H1 (cell line): ENCODE data around the gene FAM168B. TPM values are rescaled to one million over a fixed set of nuclear protein-coding genes. Genes with fewer than 3 reads are reported as not detected.

Experiments
- CTCF ChIA-PET: fragments of 300-600 bp; sonication (Branson Sonifier 250); formaldehyde crosslinking; loops from one replicate; lab custom pipeline; 2021; ENCODE audit not compliant: partially characterized antibody; lab: Charles Lee
- POLR2A ChIA-PET: fragments of 300-600 bp; sonication (Branson Sonifier 250); formaldehyde crosslinking; loops from one replicate; lab custom pipeline; 2021; ENCODE audit warnings: inconsistent platforms; ENCODE audit not compliant: partially characterized antibody; lab: Charles Lee
- DNase-seq, 2 experiments: peaks; one replicate each; pipeline versions ENCODE4 v3.0.0 to v3.0.0-alpha.2; 2010 to 2022; ENCODE audit warnings: low spot score in 2 of 2, low read depth in 1 of 2, mixed read lengths in 1 of 2
- FAIRE-seq: peaks from 2 replicates; lab custom pipeline; 2011; peaks lifted over from hg19 to GRCh38; lab: Jason Lieb, UNC
- H2AFZ ChIP-seq: 2 replicates; pipeline ENCODE4 v1.8.1; 2012; ENCODE audit warnings: low read length, inconsistent platforms
- H2AK5ac ChIP-seq: 2 replicates; pipeline ENCODE4 v1.6.1; 2013; ENCODE audit warnings: low read depth, low read length
- H2BK120ac ChIP-seq: replicated peaks from 2 replicates; pipeline ENCODE3; 2013; ENCODE audit warnings: low read depth, low read length, inconsistent platforms
- H2BK12ac ChIP-seq: 2 replicates; pipeline ENCODE4 v1.6.1; 2013; ENCODE audit warnings: low read depth, low read length
- H2BK15ac ChIP-seq: 2 replicates; pipeline ENCODE4 v1.6.1; 2013; ENCODE audit warnings: low read length
- H2BK20ac ChIP-seq: 2 replicates; pipeline ENCODE4 v1.6.1; 2013; ENCODE audit warnings: low read length
- H2BK5ac ChIP-seq: 2 replicates; pipeline ENCODE4 v1.6.1; 2013; ENCODE audit warnings: low read depth, low read length
- H3K14ac ChIP-seq: 2 replicates; pipeline ENCODE4 v1.6.1; 2013; ENCODE audit warnings: inconsistent platforms; ENCODE audit not compliant: insufficient read length
- H3K18ac ChIP-seq: 2 replicates; pipeline ENCODE4 v1.6.1; 2013; ENCODE audit warnings: low read length; ENCODE audit errors: extremely low read depth
- H3K23ac ChIP-seq: 2 replicates; pipeline ENCODE4 v1.6.1; 2013; ENCODE audit warnings: inconsistent platforms; ENCODE audit not compliant: insufficient read length
- H3K23me2 ChIP-seq: 2 replicates; pipeline ENCODE4 v1.6.1; 2013; ENCODE audit warnings: low read depth, low read length
- H3K27ac ChIP-seq: 2 replicates; pipeline ENCODE4 v1.6.1; 2011; ENCODE audit warnings: low read depth, low read length, inconsistent platforms
- H3K27me3 ChIP-seq, 4 experiments: replicated peaks in 1 of 4; 1 replicate in 1 of 4; 2 replicates in 3 of 4; pipeline versions ENCODE4 v1.6.1 to v1.8.1; 2011 to 2013; ENCODE audit warnings: low read length in 3 of 4, mild to moderate bottlenecking in 3 of 4, inconsistent platforms in 2 of 4, mixed read lengths in 2 of 4, moderate library complexity in 1 of 4; ENCODE audit not compliant: control insufficient read depth in 3 of 4, insufficient read depth in 3 of 4; ENCODE audit errors: extremely low read depth in 1 of 4
- H3K36me3 ChIP-seq, 4 experiments: 2 replicates each; pipeline versions ENCODE4 v1.6.1 to v1.8.1; 2011 to 2013; ENCODE audit warnings: mild to moderate bottlenecking in 4 of 4, low read length in 3 of 4, moderate library complexity in 2 of 4, control low read depth in 1 of 4, inconsistent platforms in 1 of 4; ENCODE audit not compliant: insufficient read depth in 4 of 4, control insufficient read depth in 2 of 4
- H3K4ac ChIP-seq: replicated peaks from 2 replicates; pipeline ENCODE3; 2013; ENCODE audit warnings: low read length, low read depth, mixed read lengths, inconsistent platforms; ENCODE audit not compliant: insufficient read length
- H3K4me1 ChIP-seq, 4 experiments: replicated peaks in 1 of 4; 1 replicate in 1 of 4; 2 replicates in 3 of 4; pipeline versions ENCODE4 v1.6.1 to v1.8.1; 2011 to 2013; ENCODE audit warnings: low read length in 3 of 4, inconsistent platforms in 2 of 4, mixed read lengths in 1 of 4; ENCODE audit not compliant: insufficient read depth in 4 of 4, control insufficient read depth in 3 of 4
- H3K4me2 ChIP-seq, 2 experiments: 2 replicates each; pipeline versions ENCODE4 v1.6.1 to v1.8.1; 2011 to 2013; ENCODE audit warnings: low read depth in 2 of 2, low read length in 2 of 2, control low read depth in 1 of 2, inconsistent platforms in 1 of 2, mild to moderate bottlenecking in 1 of 2; ENCODE audit not compliant: insufficient read depth in 1 of 2
- H3K4me3 ChIP-seq, 4 experiments: fragments of 200-600, 300-600 bp in 1 of 4; sonication (generic), shearing (Covaris generic), sonication (Bioruptor Twin) in 1 of 4; 2 replicates each; pipeline versions ENCODE4 v1.5.1 to v1.8.1; 2011 to 2016; ENCODE audit warnings: low read length in 4 of 4, low read depth in 3 of 4, control low read depth in 2 of 4, inconsistent platforms in 2 of 4, mild to moderate bottlenecking in 2 of 4, mixed read lengths in 1 of 4, moderate library complexity in 1 of 4; ENCODE audit not compliant: insufficient read depth in 2 of 4; ENCODE audit errors: extremely low read depth in 1 of 4
- H3K56ac ChIP-seq: replicated peaks from 2 replicates; pipeline ENCODE3; 2013; ENCODE audit warnings: low read depth, mild to moderate bottlenecking, mixed read lengths, low read length, inconsistent platforms; ENCODE audit not compliant: insufficient read length
- H3K79me1 ChIP-seq: 2 replicates; pipeline ENCODE4 v1.6.1; 2013; ENCODE audit warnings: low read depth, low read length, control low read depth
- H3K79me2 ChIP-seq, 2 experiments: 2 replicates each; pipeline versions ENCODE4 v1.6.1 to v1.8.1; 2012 to 2013; ENCODE audit warnings: low read length in 2 of 2, mild to moderate bottlenecking in 2 of 2, inconsistent platforms in 1 of 2; ENCODE audit not compliant: insufficient read depth in 2 of 2, control insufficient read depth in 1 of 2
- H3K9ac ChIP-seq, 4 experiments: replicated peaks in 1 of 4; 1 replicate in 1 of 4; 2 replicates in 3 of 4; pipeline versions ENCODE4 v1.6.1 to v1.8.1; 2011 to 2013; ENCODE audit warnings: low read depth in 3 of 4, low read length in 3 of 4, control low read depth in 2 of 4, mild to moderate bottlenecking in 2 of 4, moderate library complexity in 2 of 4, inconsistent platforms in 1 of 4; ENCODE audit errors: extremely low read depth in 1 of 4
- H3K9me3 ChIP-seq, 2 experiments: 2 replicates each; pipeline versions ENCODE4 v1.6.1 to v1.8.1; 2012 to 2013; ENCODE audit warnings: mild to moderate bottlenecking in 2 of 2, moderate library complexity in 2 of 2, control low read depth in 1 of 2, inconsistent platforms in 1 of 2, low read depth in 1 of 2, low read length in 1 of 2, mixed read lengths in 1 of 2; ENCODE audit not compliant: insufficient read depth in 2 of 2
- H4K20me1 ChIP-seq, 2 experiments: replicated peaks in 1 of 2; 2 replicates each; pipeline versions ENCODE3 to v1.8.1; 2011 to 2013; ENCODE audit warnings: inconsistent platforms in 2 of 2, low read length in 2 of 2, mild to moderate bottlenecking in 1 of 2; ENCODE audit not compliant: insufficient read depth in 2 of 2, control insufficient read depth in 1 of 2
- H4K5ac ChIP-seq: 2 replicates; pipeline ENCODE4 v1.6.1; 2013; ENCODE audit warnings: low read length, low read depth, mixed read lengths, inconsistent platforms; ENCODE audit not compliant: insufficient read length
- H4K8ac ChIP-seq: 2 replicates; pipeline ENCODE4 v1.8.0; 2013; ENCODE audit warnings: mild to moderate bottlenecking, moderate library complexity, low read length, inconsistent platforms; ENCODE audit not compliant: insufficient read depth; ENCODE audit errors: extremely low read depth
- H4K91ac ChIP-seq: replicated peaks from 2 replicates; pipeline ENCODE3; 2013; ENCODE audit warnings: low read length, mixed read lengths, inconsistent platforms; ENCODE audit not compliant: insufficient read length
- CBX8 ChIP-seq: fragments of 300-800, 300-1000 bp; sonication (generic); IDR thresholded peaks from 2 replicates; pipeline ENCODE4 v1.7.1; 2016; ENCODE audit warnings: low read depth, low read length, borderline replicate concordance
- CHD2 ChIP-seq: IDR thresholded peaks from 2 replicates; pipeline ENCODE4 v1.6.1; 2012; ENCODE audit warnings: low read length, improper control_type of control experiment
- CTBP2 ChIP-seq: IDR thresholded peaks from 2 replicates; pipeline ENCODE4 v1.7.0; 2011; ENCODE audit warnings: borderline replicate concordance, mild to moderate bottlenecking, moderate library complexity, mixed read lengths, low read length; ENCODE audit not compliant: insufficient read depth, insufficient read length
- EP300 ChIP-seq, 2 experiments: IDR thresholded peaks; 1 replicate in 1 of 2; 2 replicates in 1 of 2; pipeline ENCODE4 v1.6.1; 2011 to 2012; ENCODE audit warnings: low read depth in 2 of 2, low read length in 2 of 2, mild to moderate bottlenecking in 2 of 2, borderline replicate concordance in 1 of 2, inconsistent platforms in 1 of 2, moderate library complexity in 1 of 2
- EZH2 ChIP-seq: fragments of 200-600 bp; sonication (generic); IDR thresholded peaks from 2 replicates; pipeline ENCODE4 v1.7.1; 2012; ENCODE audit warnings: low read depth, mild to moderate bottlenecking, moderate library complexity, low read length, inconsistent platforms; ENCODE audit not compliant: severe bottlenecking
- JUND ChIP-seq: IDR thresholded peaks from 2 replicates; pipeline ENCODE4 v1.6.1; 2011; ENCODE audit warnings: mild to moderate bottlenecking, improper control_type of control experiment, low read length
- KDM1A ChIP-seq: fragments of 200-600, 300-600 bp; sonication (generic); IDR thresholded peaks from 2 replicates; pipeline ENCODE4 v1.7.1; 2016; ENCODE audit warnings: mild to moderate bottlenecking, low read length, borderline replicate concordance
- POU5F1 ChIP-seq: IDR thresholded peaks from 2 replicates; pipeline ENCODE4 v1.6.1; 2011; ENCODE audit warnings: low read depth, mild to moderate bottlenecking, low read length, moderate library complexity
- RXRA ChIP-seq: IDR thresholded peaks from 2 replicates; pipeline ENCODE4 v1.6.1; 2011; ENCODE audit warnings: low read depth, mild to moderate bottlenecking, low read length, moderate library complexity; ENCODE audit not compliant: insufficient read depth
- TEAD4 ChIP-seq: IDR thresholded peaks from 2 replicates; pipeline ENCODE4 v1.6.1; 2012; ENCODE audit warnings: low read depth, low read length, inconsistent platforms, mixed read lengths
- ZNF274 ChIP-seq: IDR thresholded peaks from 2 replicates; pipeline ENCODE4 v1.7.0; 2012; ENCODE audit warnings: low read length, borderline replicate concordance; ENCODE audit errors: extremely low read depth
- WGBS, 2 experiments: shearing (Covaris generic) in 1 of 2; methylation state at CpG; one replicate each; pipeline versions ENCODE4 v1.1.6 to v1.1.7; 2013 to 2015; ENCODE audit warnings: low lambda C conversion rate in 2 of 2, mixed read lengths in 2 of 2, inconsistent platforms in 1 of 2, low coverage in 1 of 2, missing lambda C conversion rate in 1 of 2; ENCODE audit not compliant: insufficient replicate concordance in 2 of 2, insufficient coverage in 1 of 2, insufficient read length in 1 of 2; ENCODE audit errors: extremely low coverage in 1 of 2, missing lambda C conversion rate in 1 of 2; 5-methylcytosine and 5-hydroxymethylcytosine counted together
- polyA plus RNA-seq, 7 experiments: library from polyadenylated mRNA; depleted of rRNA in 3 of 7; stranded (reverse) in 5 of 7; unstranded in 2 of 7; fragments of >200 nt in 5 of 7; fragments of 200-250 nt in 2 of 7; gene quantifications; 1 replicate in 5 of 7; 2 replicates in 1 of 7; 4 replicates in 1 of 7; pipeline versions ENCODE4 v1.2.1 to v1.2.3, GENCODE V29; 2011 to 2013; ENCODE audit warnings: missing spikeins in 2 of 7, mixed read lengths in 2 of 7
- total RNA-seq: library from RNA; stranded (reverse); fragmentation: NEBNext Ultra II Directional; extraction: Animal tissue kit (Norgen Biotek cat#: 25700); gene quantifications from 2 replicates; pipeline ENCODE4 v1.2.1, GENCODE V29; 2021

FAM168B gene
- total and polyA plus RNA-seq, 2 of the 8 experiments (the other 6 are each of a cell fraction or from before 2014, with no cell fraction given) = 61.9 to 123 TPM

DNA sequence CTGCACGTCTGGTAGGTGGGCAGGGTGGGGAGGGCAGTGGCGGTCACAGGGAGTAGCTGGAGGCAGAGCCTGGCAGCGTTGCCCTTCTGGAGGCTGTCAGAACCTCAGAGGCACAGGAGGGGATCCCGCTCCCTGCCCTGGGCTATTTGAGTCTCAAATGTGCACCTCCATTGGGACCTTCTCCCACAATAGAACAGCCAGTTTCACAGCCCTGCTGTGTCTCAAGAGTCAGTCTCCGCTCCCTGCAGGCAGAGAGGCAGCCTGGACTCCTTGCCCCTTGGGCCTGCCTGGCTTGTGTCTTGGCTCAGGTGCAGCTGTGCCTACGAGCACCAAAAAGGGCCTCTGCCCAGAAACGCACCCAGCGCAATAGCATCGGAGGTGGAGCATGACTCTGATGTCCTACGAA lies 57.4 kb downstream of the FAM168B start:
- peaks cover 0 to 2% of the 10 kb centered on the region in 2 experiments for H4K20me1 ChIP-seq
- H3K4me2 ChIP-seq = peak overlapping the region; percentile 73 to 95

More for the DNA sequence above, 57.4 kb downstream of the FAM168B start:
- H3K18ac ChIP-seq = no peak overlapping the region
- peaks cover 6 to 33% (median 26%) of the 10 kb centered on the region in 4 experiments; a peak in 6 of 7 replicates for H3K27me3 ChIP-seq
- no peak overlapping the region; the same call in 1 of the 2 replicates for H2BK15ac ChIP-seq
- H4K5ac ChIP-seq = no peak overlapping the region
- no peak overlapping the region for H3K27ac ChIP-seq
- no peak overlapping the region for H2BK120ac ChIP-seq
- WGBS, 2 experiments = 83% methylated on average over 10 of the region's 10 CpGs; no CpG with 5 or more reads in 1 of the 2 experiments
- no peak overlapping the region for H2BK5ac ChIP-seq
- H4K8ac ChIP-seq = no peak overlapping the region
- H3K56ac ChIP-seq = no peak overlapping the region
- H3K4me1 ChIP-seq = peaks cover 0 to 7% (median 4%) of the 10 kb centered on the region in 4 experiments; a peak in 6 of 7 replicates
- no peaks in the 10 kb centered on the region; a peak in 1 of 8 replicates for H3K36me3 ChIP-seq
- H3K4me3 ChIP-seq = peak overlapping the region; percentile 51 to 70 (median 64); a peak in 5 of 8 replicates
- H3K9me3 ChIP-seq = no peaks in the 10 kb centered on the region
- H3K79me2 ChIP-seq = no peaks in the 10 kb centered on the region
- FAIRE-seq = no peak
- H3K23me2 ChIP-seq = peaks cover 10% of the 10 kb centered on the region; the same call in 1 of the 2 replicates
- ChIA-PET CTCF (interaction anchor here (1.1 to 2.2 kb wide), 2 partner anchors 21 to 65 kb away, joined by 3 to 6 read pairs; no protein-coding TSS in a partner anchor), POLR2A (interaction anchor here (1.9 to 2.0 kb wide), 2 partner anchors 10 to 57 kb away, joined by 6 to 9 read pairs; partner anchors contain the start of gene FAM168B)
- H3K79me1 ChIP-seq = no peaks in the 10 kb centered on the region
- H4K91ac ChIP-seq = no peak overlapping the region
- H2AK5ac ChIP-seq = peak overlapping the region; percentile 7; the same call in 1 of the 2 replicates
- TF ChIP-seq KDM1A (no peak), TEAD4 (no peak), JUND (no peak), CTBP2 (no peak), EP300 (IDR thresholded peaks at IDR 0.05; ENCODE audit: borderline replicate concordance in 1 of 2, low read depth in 2 of 2, low read length in 2 of 2) (no peak), ZNF274 (no peak), EZH2 (no peak), POU5F1 (no peak), CBX8 (no peak), RXRA (no peak), CHD2 (no peak)
- no peak overlapping the region for H2BK12ac ChIP-seq
- no peak overlapping the region for H3K4ac ChIP-seq
- no peak overlapping the region for H2BK20ac ChIP-seq
- H3K14ac ChIP-seq = no peak overlapping the region
- H3K23ac ChIP-seq = no peak overlapping the region
- DNase-seq = no peak
- no peak overlapping the region for H3K9ac ChIP-seq
- no peak overlapping the region for H2AFZ ChIP-seq
